B cell (primary cell): ENCODE measurements around the gene ZMYM2.

ENCODE experiments used
- CTCF ChIP-seq: fragments of 200-600 bp; IDR thresholded peaks from one replicate; pipeline ENCODE4 v1.8.0; 2022; ENCODE audit warnings: antibody characterized with exemption, mild to moderate bottlenecking
- EZH2 ChIP-seq: IDR thresholded peaks from 2 replicates; pipeline ENCODE4 v1.6.1; 2012; ENCODE audit warnings: borderline replicate concordance, low read depth, mild to moderate bottlenecking, moderate library complexity, low read length; ENCODE audit not compliant: insufficient read depth, poor library complexity, severe bottlenecking

GRCh38 chr13:20140487-20140886, 182.0 kb downstream of the ZMYM2 start:
- TF ChIP-seq CTCF (no peak), EZH2 (no peak)
